ENCODE measurements around the gene FBXW4.

Gene FBXW4

DNA sequence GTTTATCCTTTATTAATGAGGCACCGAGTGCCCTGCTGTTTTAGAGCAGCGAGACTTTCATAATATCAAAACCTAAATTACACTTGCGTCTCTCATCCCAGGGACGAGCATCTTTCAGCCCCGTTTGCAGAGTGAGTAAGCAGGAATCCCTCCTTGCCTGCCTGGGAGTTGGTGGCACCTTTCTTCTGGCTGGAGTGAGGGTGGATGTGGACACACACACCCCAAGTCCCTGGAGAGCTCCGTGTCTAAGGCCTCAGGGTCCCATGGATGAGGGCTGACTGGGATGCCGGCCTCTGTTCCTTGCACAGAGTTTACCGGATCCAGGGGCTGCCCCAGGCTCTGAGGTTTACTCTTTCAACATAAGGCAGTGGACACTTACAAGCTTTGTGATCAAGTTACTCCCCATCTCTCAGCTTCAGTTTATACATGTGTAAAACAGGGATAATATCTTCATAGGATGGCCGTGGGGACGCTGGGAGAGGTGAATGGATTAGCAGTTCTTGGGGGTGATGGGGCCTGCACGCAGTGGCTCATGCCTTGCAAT lies 131.4 kb downstream of the FBXW4 start:
- DNase-seq: no peak

DNA sequence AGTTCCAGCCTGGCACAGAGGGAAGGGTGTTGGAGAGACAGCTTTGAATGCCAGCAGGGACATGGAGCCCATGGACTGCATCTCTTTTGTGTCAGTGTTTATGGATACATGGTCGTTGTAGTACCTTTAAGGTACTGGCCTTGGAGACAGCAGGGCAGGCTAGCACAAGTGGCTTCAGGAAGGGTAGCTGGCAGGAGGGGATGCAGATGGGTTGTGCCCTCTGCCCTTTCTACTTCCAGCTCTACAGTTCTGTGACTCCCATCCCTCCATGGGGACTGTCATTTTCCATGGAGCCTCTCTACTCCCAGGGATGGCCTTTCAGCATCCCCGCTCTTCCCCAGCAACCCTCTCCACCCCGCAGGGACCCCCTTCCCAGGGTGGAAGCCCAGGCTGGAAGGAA lies 132.0 kb downstream of the FBXW4 start:
- DNase-seq: no peak

DNA sequence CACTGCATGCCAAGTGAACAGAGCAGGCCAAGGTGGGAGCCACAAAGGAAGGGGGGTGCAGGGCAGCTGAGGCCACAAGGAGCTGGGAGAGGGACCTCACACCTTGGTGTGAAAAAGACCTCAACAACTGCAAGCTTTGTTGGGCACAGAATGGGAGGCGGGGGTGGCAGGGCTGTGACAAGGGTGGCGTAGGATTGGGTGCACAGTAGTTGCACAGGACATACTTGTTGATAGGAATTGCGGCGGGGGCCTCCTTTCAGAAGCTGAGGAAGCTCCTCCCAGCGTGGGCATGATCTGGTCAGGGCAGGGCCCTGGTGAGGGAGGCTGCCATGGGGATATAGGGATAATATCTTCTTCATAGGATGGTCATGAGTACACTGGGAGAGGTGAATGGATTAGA lies 132.7 kb downstream of the FBXW4 start:
- DNase-seq: no peak

DNA sequence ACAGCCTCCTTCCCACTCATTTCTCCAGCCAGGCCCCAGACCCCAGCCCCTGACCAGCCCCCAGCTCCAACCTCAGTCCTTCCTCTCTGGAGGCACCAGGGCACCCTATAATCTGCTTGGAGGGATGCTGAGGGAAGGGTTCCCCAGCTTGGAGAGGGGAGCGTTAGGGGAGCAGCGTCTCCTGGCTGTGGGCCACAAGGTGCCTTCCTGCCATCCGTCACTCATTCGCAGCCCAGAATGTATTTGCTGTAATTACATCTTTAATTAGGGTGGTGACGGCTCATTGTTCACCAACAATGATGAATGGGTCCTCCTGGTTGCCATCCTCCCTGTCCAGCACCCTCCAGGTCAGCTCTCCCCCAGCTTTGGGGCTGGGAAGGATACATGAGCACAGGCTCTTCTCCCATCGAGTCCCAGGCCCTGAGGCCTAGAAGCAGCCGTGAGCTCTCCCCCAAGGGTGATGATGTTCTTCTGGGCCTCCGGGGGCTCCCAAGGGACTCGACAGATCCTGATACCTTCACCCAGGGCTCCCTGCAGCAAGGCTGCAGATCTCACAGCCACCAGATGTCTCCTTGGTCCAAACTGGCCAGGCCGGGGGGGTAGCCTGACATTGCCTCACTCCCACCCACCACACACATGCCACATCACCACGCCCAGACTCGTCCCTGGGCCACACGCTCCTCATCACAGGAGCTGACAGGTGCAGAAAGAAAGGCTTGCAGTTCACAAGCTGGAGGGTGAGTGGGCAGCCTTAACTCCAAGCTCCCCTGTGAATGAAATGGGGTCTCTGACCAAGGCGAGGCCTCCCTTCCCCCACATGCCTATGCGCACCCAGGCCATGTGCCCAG lies 133.7 kb downstream of the FBXW4 start:
- no peak for DNase-seq

Data from DMS79 (cell line).